T-helper 22 cell (primary cell): Measurements from ENCODE around the gene PROC.

Source experiments
- DNase-seq: peaks from one replicate; pipeline ENCODE4 v3.0.0-alpha.2; 2020; ENCODE audit warnings: low read depth

PROC gene

GRCh38 chr2:127414638-127415592 lies 3.3 kb upstream of the PROC start:
- DNase-seq = no peak

- peak; percentile 81 for DNase-seq
Measured at GRCh38 chr2:127415593-127416505, 2.4 kb upstream of the PROC start.

DNA sequence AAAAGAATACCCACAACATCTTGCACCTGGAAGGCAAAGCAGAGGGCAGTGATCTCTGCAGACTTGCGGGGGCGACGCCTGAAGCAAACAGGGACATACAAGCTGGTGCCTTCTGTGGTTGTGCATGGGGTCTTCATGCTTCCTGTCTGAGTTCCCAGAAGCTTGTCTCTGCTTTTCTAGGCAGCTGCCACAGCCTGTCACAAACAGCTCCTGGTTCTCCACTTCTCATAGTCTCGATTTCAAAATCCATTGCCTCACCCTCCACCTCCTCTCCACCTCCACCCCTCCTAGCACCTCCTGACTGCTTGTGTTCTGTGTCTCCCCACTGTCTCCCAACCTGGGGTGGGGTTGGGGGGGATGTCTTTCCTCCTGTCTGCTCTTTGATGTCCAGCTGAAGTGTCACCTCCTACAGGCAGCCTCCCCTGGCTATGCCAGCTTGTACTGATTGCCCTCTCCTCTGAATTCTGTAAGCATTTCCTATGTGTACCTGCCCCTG lies 1.7 kb upstream of the PROC start:
- DNase-seq = no peak

DNA sequence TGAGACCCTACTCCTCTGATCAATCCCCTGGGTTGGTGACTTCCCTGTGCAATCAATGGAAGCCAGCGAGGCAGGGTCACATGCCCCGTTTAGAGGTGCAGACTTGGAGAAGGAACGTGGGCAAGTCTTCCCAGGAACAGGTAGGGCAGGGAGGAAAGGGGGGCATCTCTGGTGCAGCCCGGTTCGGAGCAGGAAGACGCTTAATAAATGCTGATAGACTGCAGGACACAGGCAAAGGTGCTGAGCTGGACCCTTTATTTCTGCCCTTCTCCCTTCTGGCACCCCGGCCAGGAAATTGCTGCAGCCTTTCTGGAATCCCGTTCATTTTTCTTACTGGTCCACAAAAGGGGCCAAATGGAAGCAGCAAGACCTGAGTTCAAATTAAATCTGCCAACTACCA lies 821 bp upstream of the PROC start:
- no peak for DNase-seq

GRCh38 chr2:127419112-127419430 lies 844 bp downstream of the PROC start:
- DNase-seq = no peak

GRCh38 chr2:127419448-127420038 lies 1.3 kb downstream of the PROC start:
- no peak for DNase-seq

- no peak for DNase-seq
Measured at GRCh38 chr2:127420039-127420864, 2.0 kb downstream of the PROC start.

DNA sequence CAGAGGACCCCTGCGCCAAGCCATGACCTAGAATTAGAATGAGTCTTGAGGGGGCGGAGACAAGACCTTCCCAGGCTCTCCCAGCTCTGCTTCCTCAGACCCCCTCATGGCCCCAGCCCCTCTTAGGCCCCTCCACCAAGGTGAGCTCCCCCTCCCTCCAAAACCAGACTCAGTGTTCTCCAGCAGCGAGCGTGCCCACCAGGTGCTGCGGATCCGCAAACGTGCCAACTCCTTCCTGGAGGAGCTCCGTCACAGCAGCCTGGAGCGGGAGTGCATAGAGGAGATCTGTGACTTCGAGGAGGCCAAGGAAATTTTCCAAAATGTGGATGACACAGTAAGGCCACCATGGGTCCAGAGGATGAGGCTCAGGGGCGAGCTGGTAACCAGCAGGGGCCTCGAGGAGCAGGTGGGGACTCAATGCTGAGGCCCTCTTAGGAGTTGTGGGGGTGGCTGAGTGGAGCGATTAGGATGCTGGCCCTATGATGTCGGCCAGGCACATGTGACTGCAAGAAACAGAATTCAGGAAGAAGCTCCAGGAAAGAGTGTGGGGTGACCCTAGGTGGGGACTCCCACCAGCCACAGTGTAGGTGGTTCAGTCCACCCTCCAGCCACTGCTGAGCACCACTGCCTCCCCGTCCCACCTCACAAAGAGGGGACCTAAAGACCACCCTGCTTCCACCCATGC lies 3.0 kb downstream of the PROC start:
- DNase-seq = no peak

DNA sequence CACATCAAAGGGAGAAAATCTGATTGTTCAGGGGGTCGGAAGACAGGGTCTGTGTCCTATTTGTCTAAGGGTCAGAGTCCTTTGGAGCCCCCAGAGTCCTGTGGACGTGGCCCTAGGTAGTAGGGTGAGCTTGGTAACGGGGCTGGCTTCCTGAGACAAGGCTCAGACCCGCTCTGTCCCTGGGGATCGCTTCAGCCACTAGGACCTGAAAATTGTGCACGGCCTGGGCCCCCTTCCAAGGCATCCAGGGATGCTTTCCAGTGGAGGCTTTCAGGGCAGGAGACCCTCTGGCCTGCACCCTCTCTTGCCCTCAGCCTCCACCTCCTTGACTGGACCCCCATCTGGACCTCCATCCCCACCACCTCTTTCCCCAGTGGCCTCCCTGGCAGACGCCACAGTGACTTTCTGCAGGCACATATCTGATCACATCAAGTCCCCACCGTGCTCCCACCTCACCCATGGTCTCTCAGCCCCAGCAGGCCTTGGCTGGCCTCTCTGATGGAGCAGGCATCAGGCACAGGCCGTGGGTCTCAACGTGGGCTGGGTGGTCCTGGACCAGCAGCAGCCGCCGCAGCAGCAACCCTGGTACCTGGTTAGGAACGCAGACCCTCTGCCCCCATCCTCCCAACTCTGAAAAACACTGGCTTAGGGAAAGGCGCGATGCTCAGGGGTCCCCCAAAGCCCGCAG lies 3.8 kb downstream of the PROC start:
- no peak for DNase-seq

DNA sequence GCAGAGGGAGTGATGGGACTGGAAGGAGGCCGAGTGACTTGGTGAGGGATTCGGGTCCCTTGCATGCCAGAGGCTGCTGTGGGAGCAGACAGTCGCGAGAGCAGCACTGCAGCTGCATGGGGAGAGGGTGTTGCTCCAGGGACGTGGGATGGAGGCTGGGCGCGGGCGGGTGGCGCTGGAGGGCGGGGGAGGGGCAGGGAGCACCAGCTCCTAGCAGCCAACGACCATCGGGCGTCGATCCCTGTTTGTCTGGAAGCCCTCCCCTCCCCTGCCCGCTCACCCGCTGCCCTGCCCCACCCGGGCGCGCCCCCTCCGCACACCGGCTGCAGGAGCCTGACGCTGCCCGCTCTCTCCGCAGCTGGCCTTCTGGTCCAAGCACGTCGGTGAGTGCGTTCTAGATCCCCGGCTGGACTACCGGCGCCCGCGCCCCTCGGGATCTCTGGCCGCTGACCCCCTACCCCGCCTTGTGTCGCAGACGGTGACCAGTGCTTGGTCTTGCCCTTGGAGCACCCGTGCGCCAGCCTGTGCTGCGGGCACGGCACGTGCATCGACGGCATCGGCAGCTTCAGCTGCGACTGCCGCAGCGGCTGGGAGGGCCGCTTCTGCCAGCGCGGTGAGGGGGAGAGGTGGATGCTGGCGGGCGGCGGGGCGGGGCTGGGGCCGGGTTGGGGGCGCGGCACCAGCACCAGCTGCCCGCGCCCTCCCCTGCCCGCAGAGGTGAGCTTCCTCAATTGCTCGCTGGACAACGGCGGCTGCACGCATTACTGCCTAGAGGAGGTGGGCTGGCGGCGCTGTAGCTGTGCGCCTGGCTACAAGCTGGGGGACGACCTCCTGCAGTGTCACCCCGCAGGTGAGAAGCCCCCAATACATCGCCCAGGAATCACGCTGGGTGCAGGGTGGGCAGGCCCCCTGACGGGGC lies 4.6 kb downstream of the PROC start:
- peak; percentile 17 for DNase-seq

DNA sequence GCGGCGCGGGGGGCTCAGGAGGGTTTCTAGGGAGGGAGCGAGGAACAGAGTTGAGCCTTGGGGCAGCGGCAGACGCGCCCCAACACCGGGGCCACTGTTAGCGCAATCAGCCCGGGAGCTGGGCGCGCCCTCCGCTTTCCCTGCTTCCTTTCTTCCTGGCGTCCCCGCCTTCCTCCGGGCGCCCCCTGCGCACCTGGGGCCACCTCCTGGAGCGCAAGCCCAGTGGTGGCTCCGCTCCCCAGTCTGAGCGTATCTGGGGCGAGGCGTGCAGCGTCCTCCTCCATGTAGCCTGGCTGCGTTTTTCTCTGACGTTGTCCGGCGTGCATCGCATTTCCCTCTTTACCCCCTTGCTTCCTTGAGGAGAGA lies 5.2 kb downstream of the PROC start:
- DNase-seq = no peak

- DNase-seq = no peak
Measured at GRCh38 chr2:127423880-127424279, 5.7 kb downstream of the PROC start.

- DNase-seq = no peak
Measured at GRCh38 chr2:127424598-127425520, 6.6 kb downstream of the PROC start.

DNA sequence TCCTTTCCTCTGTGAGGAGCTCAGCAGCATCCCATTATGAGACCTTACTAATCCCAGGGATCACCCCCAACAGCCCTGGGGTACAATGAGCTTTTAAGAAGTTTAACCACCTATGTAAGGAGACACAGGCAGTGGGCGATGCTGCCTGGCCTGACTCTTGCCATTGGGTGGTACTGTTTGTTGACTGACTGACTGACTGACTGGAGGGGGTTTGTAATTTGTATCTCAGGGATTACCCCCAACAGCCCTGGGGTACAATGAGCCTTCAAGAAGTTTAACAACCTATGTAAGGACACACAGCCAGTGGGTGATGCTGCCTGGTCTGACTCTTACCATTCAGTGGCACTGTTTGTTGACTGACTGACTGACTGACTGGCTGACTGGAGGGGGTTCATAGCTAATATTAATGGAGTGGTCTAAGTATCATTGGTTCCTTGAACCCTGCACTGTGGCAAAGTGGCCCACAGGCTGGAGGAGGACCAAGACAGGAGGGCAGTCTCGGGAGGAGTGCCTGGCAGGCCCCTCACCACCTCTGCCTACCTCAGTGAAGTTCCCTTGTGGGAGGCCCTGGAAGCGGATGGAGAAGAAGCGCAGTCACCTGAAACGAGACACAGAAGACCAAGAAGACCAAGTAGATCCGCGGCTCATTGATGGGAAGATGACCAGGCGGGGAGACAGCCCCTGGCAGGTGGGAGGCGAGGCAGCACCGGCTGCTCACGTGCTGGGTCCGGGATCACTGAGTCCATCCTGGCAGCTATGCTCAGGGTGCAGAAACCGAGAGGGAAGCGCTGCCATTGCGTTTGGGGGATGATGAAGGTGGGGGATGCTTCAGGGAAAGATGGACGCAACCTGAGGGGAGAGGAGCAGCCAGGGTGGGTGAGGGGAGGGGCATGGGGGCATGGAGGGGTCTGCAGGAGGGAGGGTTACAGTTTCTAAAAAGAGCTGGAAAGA lies 7.6 kb downstream of the PROC start:
- no peak for DNase-seq

DNA sequence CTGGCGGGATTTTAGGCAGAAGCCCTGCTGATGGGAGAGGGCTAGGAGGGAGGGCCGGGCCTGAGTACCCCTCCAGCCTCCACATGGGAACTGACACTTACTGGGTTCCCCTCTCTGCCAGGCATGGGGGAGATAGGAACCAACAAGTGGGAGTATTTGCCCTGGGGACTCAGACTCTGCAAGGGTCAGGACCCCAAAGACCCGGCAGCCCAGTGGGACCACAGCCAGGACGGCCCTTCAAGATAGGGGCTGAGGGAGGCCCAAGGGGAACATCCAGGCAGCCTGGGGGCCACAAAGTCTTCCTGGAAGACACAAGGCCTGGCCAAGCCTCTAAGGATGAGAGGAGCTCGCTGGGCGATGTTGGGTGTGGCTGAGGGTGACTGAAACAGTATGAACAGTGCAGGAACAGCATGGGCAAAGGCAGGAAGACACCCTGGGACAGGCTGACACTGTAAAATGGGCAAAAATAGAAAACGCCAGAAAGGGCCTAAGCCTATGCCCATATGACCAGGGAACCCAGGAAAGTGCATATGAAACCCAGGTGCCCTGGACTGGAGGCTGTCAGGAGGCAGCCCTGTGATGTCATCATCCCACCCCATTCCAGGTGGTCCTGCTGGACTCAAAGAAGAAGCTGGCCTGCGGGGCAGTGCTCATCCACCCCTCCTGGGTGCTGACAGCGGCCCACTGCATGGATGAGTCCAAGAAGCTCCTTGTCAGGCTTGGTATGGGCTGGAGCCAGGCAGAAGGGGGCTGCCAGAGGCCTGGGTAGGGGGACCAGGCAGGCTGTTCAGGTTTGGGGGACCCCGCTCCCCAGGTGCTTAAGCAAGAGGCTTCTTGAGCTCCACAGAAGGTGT lies 8.5 kb downstream of the PROC start:
- no peak for DNase-seq
